ENCODE data around the gene SLC2A9. TPM values are rescaled to one million over a fixed set of nuclear protein-coding genes. Genes with fewer than 3 reads are reported as not detected.
"Not testable (repeated sequence)": the region's sequence is repeated elsewhere in the genome, so short reads cannot be mapped to it uniquely, and the experiment has no call there.

Gene SLC2A9
- total RNA-seq, 1 donor from 2014 or later: not detected

GRCh38 chr4:9792381-9792780 is 228.9 kb downstream of the SLC2A9 start:
- Mint-ChIP-seq H3K27ac (ENCODE audit: unreplicated experiment) (no peak overlapping the region), H3K27me3 (ENCODE audit: unreplicated experiment) (no peaks in the 10 kb centered on the region), H3K4me3 (ENCODE audit: unreplicated experiment) (no peak overlapping the region), H3K9me3 (ENCODE audit: unreplicated experiment) (peaks cover 2% of the 10 kb centered on the region), H3K4me1 (ENCODE audit: low read depth, unreplicated experiment) (no peaks in the 10 kb centered on the region), H3K36me3 (ENCODE audit: unreplicated experiment) (no peaks in the 10 kb centered on the region)
- DNase-seq: no peak
- no peak for TF ChIP-seq CTCF (IDR thresholded peaks at IDR 0.05; ENCODE audit: partially characterized antibody, unreplicated experiment)

- not testable (repeated sequence) for H3K9me3 Mint-ChIP-seq (ENCODE audit: unreplicated experiment); H3K4me3 Mint-ChIP-seq (ENCODE audit: unreplicated experiment); H3K4me1 Mint-ChIP-seq (ENCODE audit: low read depth, unreplicated experiment); H3K27ac Mint-ChIP-seq (ENCODE audit: unreplicated experiment); DNase-seq; H3K36me3 Mint-ChIP-seq (ENCODE audit: unreplicated experiment)
- peaks cover 11% of the 10 kb centered on the region for H3K27me3 Mint-ChIP-seq (ENCODE audit: unreplicated experiment)
These were observed 235.4 kb downstream of the SLC2A9 start for GRCh38 chr4:9785891-9786290.

- H3K27ac Mint-ChIP-seq (ENCODE audit: unreplicated experiment): no peak overlapping the region
- no peak for DNase-seq
- peaks cover 22% of the 10 kb centered on the region for H3K27me3 Mint-ChIP-seq (ENCODE audit: unreplicated experiment)
- no peaks in the 10 kb centered on the region for H3K4me1 Mint-ChIP-seq (ENCODE audit: low read depth, unreplicated experiment)
- peak overlapping the region; percentile 68 for H3K4me3 Mint-ChIP-seq (ENCODE audit: unreplicated experiment)
- peaks cover 13% of the 10 kb centered on the region for H3K9me3 Mint-ChIP-seq (ENCODE audit: unreplicated experiment)
- H3K36me3 Mint-ChIP-seq (ENCODE audit: unreplicated experiment): peaks cover 16% of the 10 kb centered on the region
- no peak for TF ChIP-seq CTCF (IDR thresholded peaks at IDR 0.05; ENCODE audit: partially characterized antibody, unreplicated experiment)
These were observed 239.2 kb downstream of the SLC2A9 start for GRCh38 chr4:9782136-9782436.

- no peak for TF ChIP-seq CTCF (IDR thresholded peaks at IDR 0.05; ENCODE audit: partially characterized antibody, unreplicated experiment)
- Mint-ChIP-seq H3K27ac (ENCODE audit: unreplicated experiment) (no peak within 1 kb of the TSS), H3K4me1 (ENCODE audit: low read depth, unreplicated experiment) (no peaks in the 10 kb centered on the region), H3K27me3 (ENCODE audit: unreplicated experiment) (peaks cover 22% of the 10 kb centered on the region), H3K4me3 (ENCODE audit: unreplicated experiment) (peak within 1 kb of the TSS; percentile 78), H3K36me3 (ENCODE audit: unreplicated experiment) (peaks cover 16% of the 10 kb centered on the region), H3K9me3 (ENCODE audit: unreplicated experiment) (peaks cover 13% of the 10 kb centered on the region)
- peak; percentile 63 for DNase-seq
These were observed 239.8 kb downstream of the SLC2A9 start, which contains the start of gene DRD5 for GRCh38 chr4:9781343-9782135. DRD5 (plus strand) TSS chr4:9781634; CDS start chr4:9782030, 396 bp downstream.

Other genes starting within 250 kb of the SLC2A9 start
- not detected for gene DRD5, start 239.9 kb downstream of the SLC2A9 start, total RNA-seq (ENCODE audit: unreplicated experiment)
- 161 TPM for gene WDR1, start 95.3 kb upstream of the SLC2A9 start, total RNA-seq (ENCODE audit: unreplicated experiment)

Data from glutamatergic neuron (in vitro differentiated cells).